Measurements from ENCODE around the gene NUMB.
"Not testable (repeated sequence)": the region's sequence is repeated elsewhere in the genome, so short reads cannot be mapped to it uniquely, and the experiment has no call there.

The NUMB gene

GRCh38 chr14:73342670-73343069 lies 115.7 kb downstream of the NUMB start:
- DNase-seq = no peak

- no peak for DNase-seq
Measured at GRCh38 chr14:73339846-73340595, 118.3 kb downstream of the NUMB start.

- no peak for DNase-seq
Measured at GRCh38 chr14:73339206-73339605, 119.1 kb downstream of the NUMB start.

GRCh38 chr14:73338551-73338950 lies 119.8 kb downstream of the NUMB start:
- no peak for DNase-seq

- no peak for DNase-seq
Measured at GRCh38 chr14:73333031-73333430, 125.3 kb downstream of the NUMB start.

DNA sequence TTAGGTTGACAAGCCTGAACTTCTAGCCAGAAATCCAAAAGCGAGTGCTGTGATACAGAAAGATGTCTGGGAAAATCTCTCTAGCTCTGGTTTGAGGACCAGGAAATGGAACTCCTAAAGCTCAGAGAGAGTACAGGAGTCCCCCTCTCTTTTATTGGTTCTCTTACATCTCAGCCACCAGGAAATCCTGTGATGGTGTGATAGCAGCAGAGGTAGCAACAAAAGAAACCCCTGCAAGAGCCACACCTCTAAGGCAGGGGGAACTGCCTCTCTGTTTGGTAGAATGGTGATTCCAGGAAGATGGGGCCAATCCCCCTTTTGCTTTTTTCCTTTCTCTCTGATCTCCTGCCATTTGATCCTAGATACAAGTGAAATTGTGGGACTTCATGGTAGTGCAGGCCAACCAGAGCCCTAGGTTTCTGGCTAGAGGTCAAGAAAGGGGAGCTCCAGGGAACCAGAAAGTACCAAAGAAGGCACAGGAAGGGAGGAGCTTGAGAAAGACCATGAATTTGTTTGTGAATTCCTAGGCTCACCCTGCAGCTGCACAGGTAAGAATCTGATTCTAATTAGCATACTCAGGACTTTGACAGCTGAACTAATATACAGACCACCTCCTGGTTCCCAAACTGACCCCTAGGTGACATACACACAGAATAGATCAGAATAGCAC lies 132.6 kb downstream of the NUMB start:
- no peak for DNase-seq

GRCh38 chr14:73325063-73325462 lies 133.3 kb downstream of the NUMB start:
- no peak for DNase-seq

- no peak for DNase-seq
Measured at GRCh38 chr14:73324533-73324932, 133.8 kb downstream of the NUMB start.

- DNase-seq = no peak
Measured at GRCh38 chr14:73323896-73324399, 134.4 kb downstream of the NUMB start.

DNA sequence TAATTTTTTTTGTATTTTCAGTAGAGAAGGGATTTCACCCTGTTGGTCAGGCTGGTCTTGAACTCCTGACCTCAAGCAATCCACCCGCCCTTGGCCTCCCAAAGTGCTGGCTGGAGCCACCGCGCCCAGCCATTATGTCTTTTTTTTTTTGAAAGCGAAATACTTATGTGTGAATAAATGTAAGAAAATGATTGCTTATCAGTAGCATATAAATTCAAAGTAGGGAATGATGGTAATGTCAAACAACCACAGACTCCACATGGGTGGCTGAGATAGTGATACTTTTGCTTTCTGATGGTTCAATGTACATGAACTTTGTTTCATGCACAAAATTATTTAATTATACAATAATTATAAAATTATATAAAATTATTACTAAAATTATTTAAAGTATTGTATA lies 145.2 kb downstream of the NUMB start:
- DNase-seq = no peak

- no peak for DNase-seq
Measured at GRCh38 chr14:73312687-73313086, 145.7 kb downstream of the NUMB start.

- DNase-seq = no peak
Measured at GRCh38 chr14:73311708-73312030, 146.7 kb downstream of the NUMB start.

- DNase-seq = not testable (repeated sequence)
Measured at GRCh38 chr14:73309207-73309606, 149.1 kb downstream of the NUMB start.

GRCh38 chr14:73307261-73307660 lies 151.1 kb downstream of the NUMB start:
- DNase-seq = no peak

GRCh38 chr14:73305499-73305898 lies 152.8 kb downstream of the NUMB start:
- DNase-seq = no peak

GRCh38 chr14:73295198-73295796 lies 163.0 kb downstream of the NUMB start:
- DNase-seq = no peak

DNA sequence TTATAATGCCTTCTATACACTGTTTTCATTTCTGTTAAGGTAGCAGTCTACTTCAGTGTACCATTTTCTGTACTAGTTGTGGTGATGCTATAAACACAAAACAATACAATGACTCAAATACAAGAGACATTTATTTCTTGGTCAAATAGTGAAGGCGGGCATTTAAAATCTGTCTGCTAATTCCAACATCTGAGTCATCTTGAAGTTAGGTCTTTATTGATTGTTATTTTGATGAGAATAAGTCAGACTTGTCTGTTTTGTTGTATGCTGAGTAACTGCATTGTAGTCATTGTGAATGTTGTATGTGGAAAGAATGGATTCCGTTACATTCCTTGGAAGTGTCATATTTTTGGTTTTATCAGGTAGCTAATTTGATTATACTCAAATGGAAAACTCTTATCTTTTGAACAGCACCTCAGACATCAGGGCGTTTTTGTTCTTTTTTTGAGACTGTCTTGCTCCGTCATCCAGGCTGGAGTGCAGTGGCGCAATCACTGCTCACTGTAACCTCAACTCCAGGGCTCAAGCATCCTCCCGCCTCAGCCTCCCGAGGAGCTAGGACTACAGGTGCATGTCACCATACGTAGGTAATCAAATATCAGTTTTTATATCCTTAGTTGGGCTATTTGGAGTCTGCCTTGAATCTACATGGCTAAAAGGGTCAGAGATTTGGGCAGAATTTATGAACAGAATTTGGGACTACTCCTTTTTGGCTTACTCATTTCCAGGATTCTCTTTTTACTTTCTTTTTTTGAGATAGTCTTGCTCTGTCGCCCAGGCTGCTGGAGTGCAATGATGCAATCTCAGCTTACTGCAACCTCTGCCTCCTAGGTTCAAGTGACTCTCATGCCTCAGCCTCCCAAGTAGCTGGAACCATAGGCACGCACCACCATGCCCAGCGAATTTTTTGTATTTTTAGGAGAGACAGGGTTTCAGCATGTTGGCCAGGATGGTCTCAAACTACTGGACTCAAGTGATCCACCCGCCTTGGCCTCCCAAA lies 164.3 kb downstream of the NUMB start:
- DNase-seq = no peak

DNA sequence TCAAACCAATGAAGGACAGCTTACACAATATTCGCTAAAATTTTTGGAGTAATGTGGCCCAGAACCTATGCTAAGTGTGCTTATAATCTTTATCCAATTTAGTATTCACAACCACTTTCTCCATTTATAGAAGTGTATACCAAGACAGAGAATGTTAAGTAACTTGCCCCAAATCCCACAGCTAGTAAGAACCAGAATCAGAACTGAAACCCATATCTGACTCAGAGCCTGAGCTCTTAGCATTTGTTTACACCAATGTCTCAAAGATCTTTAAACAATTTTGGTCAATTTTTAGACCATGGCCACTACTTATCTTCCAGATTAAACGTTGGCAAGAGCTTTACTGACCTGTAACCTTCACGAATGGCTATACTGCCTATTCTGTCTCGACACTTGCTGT lies 168.1 kb downstream of the NUMB start:
- no peak for DNase-seq

- DNase-seq = no peak
Measured at GRCh38 chr14:73289729-73290128, 168.6 kb downstream of the NUMB start.

DNA sequence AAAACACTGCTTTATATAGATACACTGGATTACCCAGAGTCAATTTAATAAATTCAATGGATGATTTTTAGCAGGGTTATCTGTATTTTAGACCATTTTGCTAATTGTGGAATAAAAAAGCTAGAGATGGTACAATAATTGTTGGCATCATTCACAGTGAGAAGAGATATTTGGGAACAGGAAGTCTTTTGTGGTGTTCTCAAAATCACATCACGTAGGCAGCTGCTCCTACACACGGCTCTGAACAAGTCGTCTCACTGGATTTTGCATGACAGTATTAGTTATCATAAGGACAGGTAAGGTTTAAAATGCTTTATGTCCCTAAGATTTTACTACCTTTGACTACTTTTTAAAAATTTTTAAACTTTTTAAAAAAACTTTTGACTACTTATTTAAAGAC lies 169.0 kb downstream of the NUMB start:
- no peak for DNase-seq

- DNase-seq = no peak
Measured at GRCh38 chr14:73287071-73287470, 171.3 kb downstream of the NUMB start.

DNA sequence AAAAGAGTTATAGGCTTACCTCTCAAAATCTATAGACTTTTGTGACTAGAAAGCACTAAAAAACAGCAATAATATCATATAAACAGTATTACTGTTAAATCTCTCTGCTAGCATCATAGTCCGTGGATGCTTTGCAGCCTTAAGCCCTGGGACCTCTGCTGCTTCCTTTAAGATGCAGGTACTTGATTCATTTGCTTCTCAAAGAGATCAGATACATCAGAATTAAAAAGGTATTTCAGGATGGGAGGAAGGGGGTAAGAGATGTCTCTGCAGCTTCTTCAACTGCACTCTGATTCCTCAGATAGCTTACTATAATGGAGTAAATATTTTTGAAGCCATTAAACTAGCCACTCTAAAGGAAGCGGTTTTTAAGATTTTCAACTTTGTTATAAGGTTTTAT lies 171.7 kb downstream of the NUMB start:
- DNase-seq = no peak

DNA sequence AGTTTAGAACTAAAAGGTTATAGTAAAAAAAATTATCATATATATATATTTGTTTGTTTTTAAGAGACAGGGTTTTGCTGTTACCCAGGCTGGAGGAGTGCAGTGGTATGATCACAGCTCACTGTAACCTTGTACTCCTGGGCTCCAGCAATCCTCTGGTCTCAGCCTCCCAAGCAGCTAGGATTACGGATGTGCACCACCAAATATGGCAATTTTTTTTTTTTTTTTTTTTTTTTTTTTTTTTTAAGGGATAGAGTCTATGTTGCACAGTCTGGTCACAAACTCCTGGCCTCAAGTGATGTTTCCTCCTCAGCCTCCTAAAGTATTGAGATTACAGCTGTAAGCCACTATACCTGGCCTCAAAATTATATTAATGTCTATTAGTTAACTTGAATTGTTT lies 172.4 kb downstream of the NUMB start:
- DNase-seq = no peak
